Gastroesophageal sphincter (tissue), 3 donors: Measurements from ENCODE around the gene KCND3.

ENCODE experiments used
- CTCF ChIP-seq, 4 experiments: fragments of 200-600 bp in 2 of 4; fragments of 450-650 bp in 2 of 4; sonication (generic) in 1 of 4; IDR thresholded peaks; one replicate each; pipeline ENCODE4 v1.5.1; 2017 to 2019; ENCODE audit warnings: antibody characterized with exemption in 4 of 4, mild to moderate bottlenecking in 2 of 4, moderate library complexity in 2 of 4
- POLR2A ChIP-seq, 2 donors: fragments of 450-650 bp; IDR thresholded peaks; one replicate each; pipeline ENCODE4 v1.6.1; 2017; ENCODE audit warnings: antibody characterized with exemption in 2 of 2, mild to moderate bottlenecking in 2 of 2, moderate library complexity in 1 of 2
- POLR2AphosphoS5 ChIP-seq: sonication (generic); formaldehyde crosslinking; IDR thresholded peaks from one replicate; pipeline ENCODE4 v1.6.1; 2017; ENCODE audit warnings: antibody characterized with exemption

- TF ChIP-seq CTCF (IDR thresholded peaks at IDR 0.05) (no peak), POLR2A (IDR thresholded peaks at IDR 0.05) (no peak), POLR2AphosphoS5 (no peak)
These were observed 12.6 kb downstream of the KCND3 start for GRCh38 chr1:111976842-111977241.
